ENCODE measurements around the gene USP11.

USP11 gene

GRCh38 chrX:47217121-47217851 lies 15.5 kb upstream of the USP11 start:
- H3K36me3 ChIP-seq (ENCODE audit: control insufficient read depth, insufficient read depth, low read length): peaks cover 61% of the 10 kb centered on the region
- peak overlapping the region; percentile 65; the same call in 1 of the 2 replicates for H3K9ac ChIP-seq (ENCODE audit: low read depth, low read length)
- H3K27me3 ChIP-seq (ENCODE audit: control insufficient read depth, insufficient read depth, low read length): no peaks in the 10 kb centered on the region
- peaks cover 24% of the 10 kb centered on the region for H3K4me1 ChIP-seq (ENCODE audit: control insufficient read depth, insufficient read depth, low read length)
- H3K4me3 ChIP-seq (ENCODE audit: low read depth, low read length): peak overlapping the region; percentile 58
- H3K27ac ChIP-seq (ENCODE audit: low read depth, low read length): peak overlapping the region; percentile 91
- no peaks in the 10 kb centered on the region for H3K9me3 ChIP-seq (ENCODE audit: control insufficient read depth, insufficient read depth, low read length)

- Histone ChIP-seq H3K9me3 (ENCODE audit: control insufficient read depth, insufficient read depth, low read length) (no peaks in the 10 kb centered on the region), H3K9ac (ENCODE audit: low read depth, low read length) (peak overlapping the region; percentile 99), H3K4me1 (ENCODE audit: control insufficient read depth, insufficient read depth, low read length) (peaks cover 24% of the 10 kb centered on the region), H3K27me3 (ENCODE audit: control insufficient read depth, insufficient read depth, low read length) (no peaks in the 10 kb centered on the region), H3K36me3 (ENCODE audit: control insufficient read depth, insufficient read depth, low read length) (peaks cover 57% of the 10 kb centered on the region), H3K27ac (ENCODE audit: low read depth, low read length) (peak overlapping the region; percentile 91), H3K4me3 (ENCODE audit: low read depth, low read length) (peak overlapping the region; percentile 85)
Observed at GRCh38 chrX:47217852-47218279, 14.9 kb upstream of the USP11 start.

- H3K9me3 ChIP-seq (ENCODE audit: control insufficient read depth, insufficient read depth, low read length): no peaks in the 10 kb centered on the region
- peak within 1 kb of the TSS; percentile 91 for H3K27ac ChIP-seq (ENCODE audit: low read depth, low read length)
- H3K4me1 ChIP-seq (ENCODE audit: control insufficient read depth, insufficient read depth, low read length): peaks cover 24% of the 10 kb centered on the region
- peak within 1 kb of the TSS; percentile 85 for H3K4me3 ChIP-seq (ENCODE audit: low read depth, low read length)
- peak within 1 kb of the TSS; percentile 99 for H3K9ac ChIP-seq (ENCODE audit: low read depth, low read length)
- H3K27me3 ChIP-seq (ENCODE audit: control insufficient read depth, insufficient read depth, low read length): no peaks in the 10 kb centered on the region
- H3K36me3 ChIP-seq (ENCODE audit: control insufficient read depth, insufficient read depth, low read length): peaks cover 57% of the 10 kb centered on the region
Observed at GRCh38 chrX:47218280-47218919, 14.4 kb upstream of the USP11 start, which contains the start of gene CDK16. Gene CDK16 (plus strand): TSS chrX:47218681. CDS start chrX:47223558, 4,877 bp downstream.

- Histone ChIP-seq H3K4me3 (ENCODE audit: low read depth, low read length) (peak overlapping the region; percentile 85), H3K27me3 (ENCODE audit: control insufficient read depth, insufficient read depth, low read length) (no peaks in the 10 kb centered on the region), H3K9ac (ENCODE audit: low read depth, low read length) (peak overlapping the region; percentile 99), H3K27ac (ENCODE audit: low read depth, low read length) (peak overlapping the region; percentile 87), H3K9me3 (ENCODE audit: control insufficient read depth, insufficient read depth, low read length) (no peaks in the 10 kb centered on the region), H3K36me3 (ENCODE audit: control insufficient read depth, insufficient read depth, low read length) (peaks cover 59% of the 10 kb centered on the region), H3K4me1 (ENCODE audit: control insufficient read depth, insufficient read depth, low read length) (peaks cover 24% of the 10 kb centered on the region)
Observed at GRCh38 chrX:47218920-47219815, 13.6 kb upstream of the USP11 start.

- no peaks in the 10 kb centered on the region for H3K9me3 ChIP-seq (ENCODE audit: control insufficient read depth, insufficient read depth, low read length)
- H3K4me3 ChIP-seq (ENCODE audit: low read depth, low read length): no peak overlapping the region
- peaks cover 20% of the 10 kb centered on the region for H3K4me1 ChIP-seq (ENCODE audit: control insufficient read depth, insufficient read depth, low read length)
- H3K9ac ChIP-seq (ENCODE audit: low read depth, low read length): no peak overlapping the region
- H3K27ac ChIP-seq (ENCODE audit: low read depth, low read length): no peak overlapping the region
- H3K36me3 ChIP-seq (ENCODE audit: control insufficient read depth, insufficient read depth, low read length): peaks cover 59% of the 10 kb centered on the region
- no peaks in the 10 kb centered on the region for H3K27me3 ChIP-seq (ENCODE audit: control insufficient read depth, insufficient read depth, low read length)
Observed at GRCh38 chrX:47221756-47222155, 11.1 kb upstream of the USP11 start.

GRCh38 chrX:47222751-47223350 lies 10.0 kb upstream of the USP11 start:
- Histone ChIP-seq H3K9me3 (ENCODE audit: control insufficient read depth, insufficient read depth, low read length) (no peaks in the 10 kb centered on the region), H3K4me1 (ENCODE audit: control insufficient read depth, insufficient read depth, low read length) (peaks cover 12% of the 10 kb centered on the region), H3K36me3 (ENCODE audit: control insufficient read depth, insufficient read depth, low read length) (peaks cover 69% of the 10 kb centered on the region), H3K4me3 (ENCODE audit: low read depth, low read length) (no peak overlapping the region), H3K9ac (ENCODE audit: low read depth, low read length) (no peak overlapping the region), H3K27me3 (ENCODE audit: control insufficient read depth, insufficient read depth, low read length) (no peaks in the 10 kb centered on the region), H3K27ac (ENCODE audit: low read depth, low read length) (no peak overlapping the region)

- Histone ChIP-seq H3K36me3 (ENCODE audit: control insufficient read depth, insufficient read depth, low read length) (peaks cover 77% of the 10 kb centered on the region), H3K27ac (ENCODE audit: low read depth, low read length) (no peak overlapping the region), H3K4me3 (ENCODE audit: low read depth, low read length) (no peak overlapping the region), H3K9ac (ENCODE audit: low read depth, low read length) (no peak overlapping the region), H3K9me3 (ENCODE audit: control insufficient read depth, insufficient read depth, low read length) (no peaks in the 10 kb centered on the region), H3K27me3 (ENCODE audit: control insufficient read depth, insufficient read depth, low read length) (no peaks in the 10 kb centered on the region), H3K4me1 (ENCODE audit: control insufficient read depth, insufficient read depth, low read length) (peaks cover 12% of the 10 kb centered on the region)
Observed at GRCh38 chrX:47223476-47224250, 9.1 kb upstream of the USP11 start.

- H3K4me3 ChIP-seq (ENCODE audit: low read depth, low read length): no peak overlapping the region
- peaks cover 84% of the 10 kb centered on the region for H3K36me3 ChIP-seq (ENCODE audit: control insufficient read depth, insufficient read depth, low read length)
- H3K4me1 ChIP-seq (ENCODE audit: control insufficient read depth, insufficient read depth, low read length): peaks cover 12% of the 10 kb centered on the region
- no peaks in the 10 kb centered on the region for H3K9me3 ChIP-seq (ENCODE audit: control insufficient read depth, insufficient read depth, low read length)
- H3K27me3 ChIP-seq (ENCODE audit: control insufficient read depth, insufficient read depth, low read length): no peaks in the 10 kb centered on the region
- no peak overlapping the region for H3K9ac ChIP-seq (ENCODE audit: low read depth, low read length)
- no peak overlapping the region for H3K27ac ChIP-seq (ENCODE audit: low read depth, low read length)
Observed at GRCh38 chrX:47224266-47224895, 8.4 kb upstream of the USP11 start.

- peaks cover 8% of the 10 kb centered on the region for H3K4me1 ChIP-seq (ENCODE audit: control insufficient read depth, insufficient read depth, low read length)
- no peaks in the 10 kb centered on the region for H3K9me3 ChIP-seq (ENCODE audit: control insufficient read depth, insufficient read depth, low read length)
- H3K4me3 ChIP-seq (ENCODE audit: low read depth, low read length): no peak overlapping the region
- peaks cover 86% of the 10 kb centered on the region for H3K36me3 ChIP-seq (ENCODE audit: control insufficient read depth, insufficient read depth, low read length)
- no peaks in the 10 kb centered on the region for H3K27me3 ChIP-seq (ENCODE audit: control insufficient read depth, insufficient read depth, low read length)
- H3K27ac ChIP-seq (ENCODE audit: low read depth, low read length): no peak overlapping the region
- H3K9ac ChIP-seq (ENCODE audit: low read depth, low read length): no peak overlapping the region
Observed at GRCh38 chrX:47224896-47225290, 7.9 kb upstream of the USP11 start.

Measured in HUES48 (cell line).